ENCODE data around the gene SPINT1.

GRCh38 chr15:40857601-40858341 lies 13.9 kb downstream of the SPINT1 start:
- TF ChIP-seq POLR2A (IDR thresholded peaks at IDR 0.05) (no peak), CTCF (IDR thresholded peaks at IDR 0.05) (peak; percentile 81 to 98)
